OCI-LY1 (cell line): ENCODE data around the gene CXCL17.

ENCODE experiments used
- CTCF ChIP-seq: fragments of 200-600 bp; sonication (generic), shearing (Covaris generic); IDR thresholded peaks from 2 replicates; pipeline ENCODE4 v1.5.1; 2017; ENCODE audit warnings: mild to moderate bottlenecking, antibody characterized with exemption, low read length, moderate library complexity, mixed read lengths
- EZH2 ChIP-seq: fragments of 200-600 bp; sonication (generic), shearing (Covaris generic); IDR thresholded peaks from 2 replicates; pipeline ENCODE4 v1.8.0; 2017; ENCODE audit warnings: borderline replicate concordance, mixed run types, mild to moderate bottlenecking, antibody characterized with exemption, low read length, moderate library complexity, mixed read lengths

- TF ChIP-seq CTCF, result no peak
- no peak for TF ChIP-seq EZH2
These were observed 36.6 kb downstream of the CXCL17 start for GRCh38 chr19:42406111-42406510.
